ENCODE measurements around the gene RHOT2. TPM values are rescaled to one million over a fixed set of nuclear protein-coding genes. Genes with fewer than 3 reads are reported as not detected.

The RHOT2 gene
- total and polyA plus RNA-seq, 9 of the 15 experiments (the other 6 are each of a cell fraction or from before 2014, with no cell fraction given): 5.0 to 373 (median 112) TPM

DNA sequence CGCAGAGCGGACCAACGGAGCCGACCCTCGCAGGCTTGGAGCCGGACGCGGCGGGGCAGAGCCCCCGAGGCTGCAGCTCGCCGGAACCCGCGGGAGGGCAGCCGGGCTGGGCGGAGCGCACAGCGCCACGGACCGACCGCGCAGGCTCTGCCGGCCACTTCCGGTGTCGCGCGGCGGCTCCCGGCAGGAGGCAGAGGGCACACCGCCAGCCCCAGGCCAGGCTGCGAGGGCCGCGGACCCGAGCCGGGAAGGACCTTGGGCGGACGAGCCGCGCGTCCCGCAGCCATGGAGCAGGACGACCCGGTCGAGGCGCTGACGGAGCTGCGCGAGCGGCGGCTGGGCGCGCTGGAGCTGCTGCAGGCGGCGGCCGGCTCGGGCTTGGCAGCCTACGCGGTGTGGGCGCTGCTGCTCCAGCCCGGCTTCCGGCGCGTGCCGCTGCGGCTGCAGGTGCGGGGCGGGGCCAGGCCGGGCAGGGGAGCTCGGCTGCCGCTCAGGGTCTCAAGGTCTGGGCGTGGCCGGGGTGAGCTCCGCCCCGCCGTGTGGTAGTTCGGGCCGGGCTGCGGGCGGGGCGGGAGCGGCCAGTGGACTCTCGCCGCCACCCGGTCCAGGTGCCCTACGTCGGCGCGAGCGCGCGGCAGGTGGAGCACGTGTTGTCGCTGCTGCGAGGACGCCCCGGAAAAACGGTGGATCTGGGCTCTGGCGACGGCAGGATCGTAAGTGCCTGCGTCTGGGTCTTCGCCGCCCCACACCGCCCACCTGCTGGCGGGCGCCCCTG, 53.2 kb downstream of the RHOT2 start, which contains the start of gene ANTKMT (continued):
- peak; percentile 88 for TF ChIP-seq CCNT2 (IDR thresholded peaks at IDR 0.05; ENCODE audit: borderline replicate concordance, extremely low read depth, insufficient read length, low read depth, low read length)
- TF ChIP-seq RBM14 (IDR thresholded peaks at IDR 0.05; ENCODE audit: borderline replicate concordance, insufficient read depth, low read depth, low read length): no peak
- TF ChIP-seq, protein P1, sequence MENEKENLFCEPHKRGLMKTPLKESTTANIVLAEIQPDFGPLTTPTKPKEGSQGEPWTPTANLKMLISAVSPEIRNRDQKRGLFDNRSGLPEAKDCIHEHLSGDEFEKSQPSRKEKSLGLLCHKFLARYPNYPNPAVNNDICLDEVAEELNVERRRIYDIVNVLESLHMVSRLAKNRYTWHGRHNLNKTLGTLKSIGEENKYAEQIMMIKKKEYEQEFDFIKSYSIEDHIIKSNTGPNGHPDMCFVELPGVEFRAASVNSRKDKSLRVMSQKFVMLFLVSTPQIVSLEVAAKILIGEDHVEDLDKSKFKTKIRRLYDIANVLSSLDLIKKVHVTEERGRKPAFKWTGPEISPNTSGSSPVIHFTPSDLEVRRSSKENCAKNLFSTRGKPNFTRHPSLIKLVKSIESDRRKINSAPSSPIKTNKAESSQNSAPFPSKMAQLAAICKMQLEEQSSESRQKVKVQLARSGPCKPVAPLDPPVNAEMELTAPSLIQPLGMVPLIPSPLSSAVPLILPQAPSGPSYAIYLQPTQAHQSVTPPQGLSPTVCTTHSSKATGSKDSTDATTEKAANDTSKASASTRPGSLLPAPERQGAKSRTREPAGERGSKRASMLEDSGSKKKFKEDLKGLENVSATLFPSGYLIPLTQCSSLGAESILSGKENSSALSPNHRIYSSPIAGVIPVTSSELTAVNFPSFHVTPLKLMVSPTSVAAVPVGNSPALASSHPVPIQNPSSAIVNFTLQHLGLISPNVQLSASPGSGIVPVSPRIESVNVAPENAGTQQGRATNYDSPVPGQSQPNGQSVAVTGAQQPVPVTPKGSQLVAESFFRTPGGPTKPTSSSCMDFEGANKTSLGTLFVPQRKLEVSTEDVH (IDR thresholded peaks at IDR 0.05; ENCODE audit: low read depth, partially characterized antibody): peak; percentile 6
- TF ChIP-seq ZNF551 (CRISPR knock-in tag; IDR thresholded peaks at IDR 0.05): no peak
- TF ChIP-seq TAF9B (IDR thresholded peaks at IDR 0.05; ENCODE audit: partially characterized antibody): no peak
- TF ChIP-seq, protein P2, sequence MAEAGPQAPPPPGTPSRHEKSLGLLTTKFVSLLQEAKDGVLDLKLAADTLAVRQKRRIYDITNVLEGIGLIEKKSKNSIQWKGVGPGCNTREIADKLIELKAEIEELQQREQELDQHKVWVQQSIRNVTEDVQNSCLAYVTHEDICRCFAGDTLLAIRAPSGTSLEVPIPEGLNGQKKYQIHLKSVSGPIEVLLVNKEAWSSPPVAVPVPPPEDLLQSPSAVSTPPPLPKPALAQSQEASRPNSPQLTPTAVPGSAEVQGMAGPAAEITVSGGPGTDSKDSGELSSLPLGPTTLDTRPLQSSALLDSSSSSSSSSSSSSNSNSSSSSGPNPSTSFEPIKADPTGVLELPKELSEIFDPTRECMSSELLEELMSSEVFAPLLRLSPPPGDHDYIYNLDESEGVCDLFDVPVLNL (CRISPR knock-in tag; IDR thresholded peaks at IDR 0.05; ENCODE audit: low read depth): 0 out of 2 replicates have a peak, but pooled peaks have one; percentile 36
- TF ChIP-seq ZBTB7A (IDR thresholded peaks at IDR 0.05; ENCODE audit: borderline replicate concordance, control insufficient read depth, low read depth, low read length): peak; percentile 49
- TF ChIP-seq CBX1 (IDR thresholded peaks at IDR 0.05; ENCODE audit: low read depth): peak; percentile 16; the same call in 1 of the 2 replicates
- TF ChIP-seq ZNF24 (IDR thresholded peaks at IDR 0.05): 0 out of 2 replicates have a peak, but pooled peaks have one; percentile 40
- peak; percentile 64; the same call in 1 of the 2 replicates for TF ChIP-seq E2F3 (CRISPR knock-in tag; IDR thresholded peaks at IDR 0.05)
- TF ChIP-seq, protein P3, sequence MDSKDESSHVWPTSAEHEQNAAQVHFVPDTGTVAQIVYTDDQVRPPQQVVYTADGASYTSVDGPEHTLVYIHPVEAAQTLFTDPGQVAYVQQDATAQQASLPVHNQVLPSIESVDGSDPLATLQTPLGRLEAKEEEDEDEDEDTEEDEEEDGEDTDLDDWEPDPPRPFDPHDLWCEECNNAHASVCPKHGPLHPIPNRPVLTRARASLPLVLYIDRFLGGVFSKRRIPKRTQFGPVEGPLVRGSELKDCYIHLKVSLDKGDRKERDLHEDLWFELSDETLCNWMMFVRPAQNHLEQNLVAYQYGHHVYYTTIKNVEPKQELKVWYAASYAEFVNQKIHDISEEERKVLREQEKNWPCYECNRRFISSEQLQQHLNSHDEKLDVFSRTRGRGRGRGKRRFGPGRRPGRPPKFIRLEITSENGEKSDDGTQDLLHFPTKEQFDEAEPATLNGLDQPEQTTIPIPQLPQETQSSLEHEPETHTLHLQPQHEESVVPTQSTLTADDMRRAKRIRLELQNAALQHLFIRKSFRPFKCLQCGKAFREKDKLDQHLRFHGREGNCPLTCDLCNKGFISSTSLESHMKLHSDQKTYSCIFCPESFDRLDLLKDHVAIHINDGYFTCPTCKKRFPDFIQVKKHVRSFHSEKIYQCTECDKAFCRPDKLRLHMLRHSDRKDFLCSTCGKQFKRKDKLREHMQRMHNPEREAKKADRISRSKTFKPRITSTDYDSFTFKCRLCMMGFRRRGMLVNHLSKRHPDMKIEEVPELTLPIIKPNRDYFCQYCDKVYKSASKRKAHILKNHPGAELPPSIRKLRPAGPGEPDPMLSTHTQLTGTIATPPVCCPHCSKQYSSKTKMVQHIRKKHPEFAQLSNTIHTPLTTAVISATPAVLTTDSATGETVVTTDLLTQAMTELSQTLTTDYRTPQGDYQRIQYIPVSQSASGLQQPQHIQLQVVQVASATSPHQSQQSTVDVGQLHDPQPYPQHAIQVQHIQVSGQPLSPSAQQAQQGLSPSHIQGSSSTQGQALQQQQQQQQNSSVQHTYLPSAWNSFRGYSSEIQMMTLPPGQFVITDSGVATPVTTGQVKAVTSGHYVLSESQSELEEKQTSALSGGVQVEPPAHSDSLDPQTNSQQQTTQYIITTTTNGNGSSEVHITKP (IDR thresholded peaks at IDR 0.05; ENCODE audit: partially characterized antibody): no peak
- TF ChIP-seq, protein P4, sequence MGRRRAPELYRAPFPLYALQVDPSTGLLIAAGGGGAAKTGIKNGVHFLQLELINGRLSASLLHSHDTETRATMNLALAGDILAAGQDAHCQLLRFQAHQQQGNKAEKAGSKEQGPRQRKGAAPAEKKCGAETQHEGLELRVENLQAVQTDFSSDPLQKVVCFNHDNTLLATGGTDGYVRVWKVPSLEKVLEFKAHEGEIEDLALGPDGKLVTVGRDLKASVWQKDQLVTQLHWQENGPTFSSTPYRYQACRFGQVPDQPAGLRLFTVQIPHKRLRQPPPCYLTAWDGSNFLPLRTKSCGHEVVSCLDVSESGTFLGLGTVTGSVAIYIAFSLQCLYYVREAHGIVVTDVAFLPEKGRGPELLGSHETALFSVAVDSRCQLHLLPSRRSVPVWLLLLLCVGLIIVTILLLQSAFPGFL (CRISPR knock-in tag; IDR thresholded peaks at IDR 0.05): no peak
- TF ChIP-seq, protein P5, sequence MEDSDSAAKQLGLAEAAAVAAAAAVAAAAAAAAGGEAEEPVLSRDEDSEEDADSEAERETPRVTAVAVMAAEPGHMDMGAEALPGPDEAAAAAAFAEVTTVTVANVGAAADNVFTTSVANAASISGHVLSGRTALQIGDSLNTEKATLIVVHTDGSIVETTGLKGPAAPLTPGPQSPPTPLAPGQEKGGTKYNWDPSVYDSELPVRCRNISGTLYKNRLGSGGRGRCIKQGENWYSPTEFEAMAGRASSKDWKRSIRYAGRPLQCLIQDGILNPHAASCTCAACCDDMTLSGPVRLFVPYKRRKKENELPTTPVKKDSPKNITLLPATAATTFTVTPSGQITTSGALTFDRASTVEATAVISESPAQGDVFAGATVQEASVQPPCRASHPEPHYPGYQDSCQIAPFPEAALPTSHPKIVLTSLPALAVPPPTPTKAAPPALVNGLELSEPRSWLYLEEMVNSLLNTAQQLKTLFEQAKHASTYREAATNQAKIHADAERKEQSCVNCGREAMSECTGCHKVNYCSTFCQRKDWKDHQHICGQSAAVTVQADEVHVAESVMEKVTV (CRISPR knock-in tag; IDR thresholded peaks at IDR 0.05): no peak
- no peak for TF ChIP-seq SAFB2 (IDR thresholded peaks at IDR 0.05; ENCODE audit: borderline replicate concordance, low read depth, low read length, severe bottlenecking)

All from K562 (cell line).